SH-SY5Y (cell line): Measurements from ENCODE around the gene B3GNT4.

Experiments used
- GATA2 ChIP-seq: IDR thresholded peaks from 2 replicates; pipeline ENCODE4 v1.6.1; 2011; ENCODE audit warnings: mild to moderate bottlenecking, low read depth, low read length
- GATA3 ChIP-seq: IDR thresholded peaks from 2 replicates; pipeline ENCODE4 v1.6.1; 2011; ENCODE audit warnings: low read depth, mild to moderate bottlenecking, low read length, moderate library complexity

DNA sequence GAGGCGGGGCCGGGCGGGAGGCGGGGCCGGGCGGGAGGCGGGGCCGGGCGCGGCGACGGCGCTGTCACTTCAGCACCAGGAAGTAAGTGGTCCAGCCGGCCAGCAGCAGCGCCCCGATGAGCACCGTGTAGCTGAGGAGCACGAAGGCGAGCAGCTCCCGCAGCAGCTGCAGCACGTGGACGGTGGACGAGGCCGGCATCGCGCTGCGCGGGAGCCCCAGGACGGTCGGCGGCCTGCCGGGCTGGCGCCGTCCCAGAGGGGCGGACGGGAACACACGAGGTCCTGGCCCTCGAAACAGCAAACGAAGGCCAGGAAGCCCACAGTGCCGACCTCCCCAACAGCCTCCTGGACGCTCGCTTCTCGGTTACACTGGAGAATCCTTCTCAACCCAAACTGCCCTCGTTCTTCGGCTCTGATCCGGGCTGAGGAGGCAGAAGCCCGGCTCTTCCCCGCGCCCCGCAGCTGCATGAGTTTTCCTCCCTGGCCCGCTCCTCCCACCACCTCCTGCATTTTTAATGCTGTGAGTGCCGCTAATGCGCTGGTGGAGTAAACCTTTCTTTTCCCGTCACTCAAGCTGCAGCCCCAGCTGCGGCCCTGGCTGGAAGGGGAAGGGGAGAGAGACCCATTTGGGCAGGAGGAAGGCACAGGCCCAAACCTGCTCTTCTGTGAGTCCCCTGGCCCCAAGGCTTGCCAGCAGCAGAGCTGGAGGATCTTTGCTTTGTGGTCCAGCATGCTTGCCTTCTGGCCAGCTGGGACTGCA lies 23.0 kb downstream of the B3GNT4 start:
- TF ChIP-seq GATA2 (no peak), GATA3 (no peak)
